ENCODE measurements around the gene TEAD4.

DNA sequence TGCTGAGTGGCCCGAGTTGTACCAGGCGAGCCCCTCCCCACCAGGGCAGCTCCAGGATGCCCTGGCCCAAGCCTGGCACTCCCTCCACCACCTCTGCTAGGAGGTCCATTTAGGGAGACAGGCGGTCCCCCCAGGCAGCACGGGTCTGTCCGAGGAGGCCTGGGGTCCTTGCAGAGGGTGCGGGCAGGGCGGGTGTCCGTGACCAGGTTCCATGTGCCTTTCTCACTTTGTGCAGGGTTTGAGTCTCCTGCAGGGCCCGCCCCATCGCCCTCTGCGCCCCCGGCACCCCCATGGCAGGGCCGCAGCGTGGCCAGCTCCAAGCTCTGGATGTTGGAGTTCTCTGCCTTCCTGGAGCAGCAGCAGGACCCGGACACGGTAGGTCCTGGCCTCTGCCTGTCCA lies 61.2 kb downstream of the TEAD4 start:
- TF ChIP-seq GATA2 (IDR thresholded peaks at IDR 0.05; ENCODE audit: low read depth, low read length) (no peak), GATA3 (IDR thresholded peaks at IDR 0.05; ENCODE audit: low read depth, low read length) (no peak)
